GM11168 (cell line): ENCODE data around the gene BTBD9.
"Not testable (repeated sequence)": the region's sequence is repeated elsewhere in the genome, so short reads cannot be mapped to it uniquely, and the experiment has no call there.

ENCODE experiments used
- in situ Hi-C: fragments of 300-500 bp; cut with MboI; formaldehyde crosslinking; loops from one replicate; pipeline ENCODE4 v1.12.0; 2022; ENCODE audit warnings: low sequenced_read_pairs; ENCODE audit not compliant: unreplicated experiment

BTBD9 gene

DNA sequence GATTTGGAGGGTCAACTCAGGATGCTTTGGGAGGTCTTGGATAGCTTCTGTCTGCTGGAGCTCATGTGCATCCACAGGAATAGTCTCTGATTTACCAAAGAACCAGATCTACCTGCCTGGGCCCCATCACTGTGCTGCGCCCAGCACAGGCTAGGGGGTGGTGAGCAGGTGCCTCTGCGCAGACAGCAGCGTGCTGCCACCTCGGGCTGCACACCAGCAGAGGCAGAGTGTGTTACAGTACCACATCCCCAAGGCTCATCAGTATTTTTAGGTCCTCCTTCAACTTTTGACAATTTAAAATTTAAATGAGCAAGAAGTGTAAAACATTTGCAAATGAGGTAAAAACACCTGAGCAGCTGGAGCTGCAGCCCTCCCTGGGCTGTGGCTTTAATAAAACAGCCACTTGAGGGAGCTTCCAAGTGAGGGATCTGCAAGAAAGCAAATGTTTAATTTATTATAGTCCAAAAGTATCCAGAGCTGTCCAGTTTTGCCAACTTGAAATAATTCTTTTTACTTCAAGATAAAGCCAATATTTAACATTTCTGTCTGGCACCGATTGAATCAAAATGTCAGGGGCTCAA is 495.3 kb downstream of the BTBD9 start:
- in situ Hi-C loops, result no loop called here

DNA sequence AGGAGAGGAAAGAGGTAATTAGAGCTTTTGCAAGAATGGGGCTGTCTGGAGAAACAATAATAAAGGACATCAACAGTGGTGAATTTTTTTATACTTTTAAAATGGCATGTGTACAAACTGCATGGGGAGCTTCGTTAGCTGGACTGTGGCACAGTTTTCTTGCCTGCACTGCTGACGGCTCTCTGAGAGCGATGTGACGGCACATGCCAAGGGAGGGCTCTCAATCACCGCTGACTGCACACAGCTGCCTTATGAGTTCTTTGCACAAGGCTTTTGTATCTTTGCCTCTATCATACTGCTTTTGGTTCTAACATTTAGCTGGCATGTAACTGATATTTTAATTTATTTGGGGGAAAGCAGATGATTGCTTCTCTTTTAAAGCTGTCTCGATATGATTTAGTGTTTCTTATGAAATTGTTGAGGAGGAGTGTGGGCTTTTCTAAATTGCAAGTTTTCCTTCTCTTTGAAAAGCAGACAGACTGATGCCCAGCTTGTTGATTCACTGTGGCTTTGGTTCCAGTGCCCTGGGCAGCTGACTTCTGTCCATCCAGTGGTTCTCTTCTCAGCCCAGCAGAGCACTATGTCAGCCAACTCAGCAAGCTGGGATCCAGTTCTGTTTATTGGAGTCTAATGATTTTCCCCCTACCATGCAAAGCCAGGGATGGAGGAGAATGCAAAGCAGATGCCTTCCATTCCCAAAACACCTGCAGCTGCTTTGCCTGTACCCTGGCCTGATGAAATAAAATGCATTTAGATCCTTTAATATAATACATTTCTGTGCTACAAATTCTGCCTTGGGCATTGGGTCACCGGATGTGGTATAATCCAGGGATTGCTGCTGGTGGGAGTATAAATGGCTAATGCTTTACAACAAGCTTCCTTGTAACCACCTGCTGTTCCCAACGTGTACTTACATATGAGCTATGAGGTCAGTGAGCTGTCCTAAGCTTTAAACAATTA is 496.3 kb downstream of the BTBD9 start:
- in situ Hi-C loops, result no loop called here

DNA sequence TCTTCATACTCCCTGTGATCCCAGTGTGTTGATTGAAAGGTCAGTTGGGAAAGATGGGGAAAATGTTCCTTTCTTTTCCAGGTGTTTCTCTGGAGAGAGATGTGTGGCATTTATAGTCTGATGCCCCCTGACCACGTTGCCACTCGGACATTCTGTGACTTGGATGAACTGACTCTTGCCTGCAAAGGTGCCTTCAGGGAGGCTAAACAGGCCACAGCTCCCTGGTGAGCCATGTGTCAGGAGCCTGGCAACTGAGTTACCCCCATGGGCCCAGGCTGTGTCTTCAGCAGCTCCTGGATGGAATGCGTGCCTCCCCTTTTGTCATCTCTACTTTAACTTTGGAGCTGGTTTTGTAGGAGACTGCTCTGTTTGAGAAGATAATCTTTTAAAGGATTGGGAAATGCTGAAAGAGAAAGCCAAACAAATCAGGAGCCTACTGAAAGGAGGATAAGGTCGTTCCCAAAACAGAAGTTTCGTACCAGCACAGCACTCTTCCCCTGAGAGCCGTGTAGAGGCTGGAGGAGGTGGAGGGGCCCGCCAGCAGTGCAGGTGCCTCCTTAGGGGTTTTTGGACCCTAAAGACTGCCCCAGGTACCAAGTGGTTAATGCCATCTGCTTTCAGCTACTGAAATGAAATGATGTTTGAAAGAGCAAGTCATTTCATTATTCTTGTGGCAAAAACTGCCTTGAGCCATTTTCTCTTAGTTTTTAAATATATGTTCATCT is 497.4 kb downstream of the BTBD9 start:
- in situ Hi-C loops, result no loop called here

DNA sequence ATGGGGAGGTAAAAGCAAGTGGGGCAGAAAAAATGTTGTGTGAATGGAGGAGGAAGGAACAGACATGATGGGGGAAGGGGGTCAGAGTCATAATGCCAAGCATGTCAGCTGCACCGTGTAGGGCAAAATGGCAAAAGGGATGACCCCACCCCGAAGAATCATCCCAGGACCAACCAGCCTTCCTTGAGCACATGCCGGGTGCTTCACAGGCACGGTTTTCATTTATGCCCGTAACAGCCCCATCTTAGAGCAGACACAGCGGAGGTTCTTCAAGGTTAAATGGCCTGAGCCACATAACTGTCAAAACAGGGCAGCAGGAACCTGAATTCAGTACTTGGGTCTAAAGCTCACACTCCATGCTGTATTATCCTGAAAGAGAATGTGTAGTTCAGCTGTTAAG is 498.0 kb downstream of the BTBD9 start:
- in situ Hi-C loops, result no loop called here

DNA sequence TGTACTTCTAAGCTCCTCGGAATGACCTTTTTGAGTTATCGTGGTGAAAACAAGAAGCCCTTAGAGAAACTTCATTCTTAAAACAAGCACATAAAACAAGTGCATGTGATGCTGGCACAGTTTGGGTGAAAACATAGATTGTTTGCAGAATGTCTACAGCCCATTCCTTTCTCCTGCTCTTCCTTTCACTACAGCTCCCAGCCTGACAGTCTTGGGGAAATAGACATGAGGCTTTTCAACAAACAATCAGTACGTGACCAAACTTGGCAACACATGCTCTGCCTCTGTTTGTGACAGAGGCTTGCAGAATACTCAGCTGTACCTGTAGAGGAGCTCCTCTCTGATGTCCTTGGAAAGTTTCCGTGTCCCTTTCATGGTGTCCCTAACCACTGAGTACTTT is 498.6 kb downstream of the BTBD9 start:
- in situ Hi-C loops, result no loop called here

DNA sequence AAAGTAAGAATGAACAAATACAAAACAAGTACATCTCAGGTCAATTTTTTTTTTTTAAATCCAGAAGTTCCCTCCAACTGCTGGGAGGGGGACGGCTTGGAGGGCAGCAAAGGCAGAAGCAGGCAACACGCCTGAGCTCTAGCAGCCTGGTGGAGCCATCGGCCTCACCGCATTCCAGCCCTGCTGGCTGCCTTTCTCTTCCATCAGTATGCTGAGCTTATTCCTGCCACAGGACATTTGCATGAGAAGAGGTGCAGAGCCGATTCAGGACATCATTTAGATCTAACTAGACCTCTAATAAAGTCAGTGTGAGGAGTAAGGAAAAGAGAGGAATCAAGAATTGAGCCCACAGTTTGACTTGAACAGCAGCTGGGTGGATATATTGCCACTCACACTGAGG is 501.4 kb downstream of the BTBD9 start:
- in situ Hi-C loops, result no loop called here

DNA sequence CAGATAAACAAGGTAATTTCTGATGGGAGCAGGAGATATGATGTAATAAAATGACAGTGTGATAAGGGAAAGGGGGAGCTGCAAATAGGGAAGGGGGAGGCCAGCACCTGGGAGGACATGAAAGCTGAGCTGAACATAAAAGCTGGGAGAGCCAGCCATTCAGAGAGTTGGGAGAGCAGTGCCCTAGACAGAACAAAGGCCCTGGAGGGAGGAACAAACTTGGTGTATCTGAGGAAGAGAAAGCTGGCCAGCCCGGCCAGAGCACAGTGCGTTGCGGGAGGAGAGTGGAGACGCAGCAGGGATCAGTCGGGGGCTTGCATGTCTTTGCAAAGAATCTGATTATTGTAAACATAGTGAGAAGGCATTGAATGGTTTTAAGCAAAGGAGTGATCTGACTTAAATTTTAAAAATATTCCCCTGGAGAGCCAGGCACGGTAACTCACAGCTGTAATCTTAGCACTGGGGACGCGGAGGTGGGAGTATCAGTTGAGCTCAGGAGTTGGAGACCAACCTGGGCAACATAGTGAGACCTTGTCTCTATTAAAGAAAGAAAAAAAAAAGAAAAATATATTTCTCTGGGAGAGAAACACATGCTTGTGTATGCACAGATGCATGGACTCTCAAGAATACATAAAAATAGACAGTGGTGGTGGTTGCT is 502.0 kb downstream of the BTBD9 start:
- in situ Hi-C loops, result no loop called here

DNA sequence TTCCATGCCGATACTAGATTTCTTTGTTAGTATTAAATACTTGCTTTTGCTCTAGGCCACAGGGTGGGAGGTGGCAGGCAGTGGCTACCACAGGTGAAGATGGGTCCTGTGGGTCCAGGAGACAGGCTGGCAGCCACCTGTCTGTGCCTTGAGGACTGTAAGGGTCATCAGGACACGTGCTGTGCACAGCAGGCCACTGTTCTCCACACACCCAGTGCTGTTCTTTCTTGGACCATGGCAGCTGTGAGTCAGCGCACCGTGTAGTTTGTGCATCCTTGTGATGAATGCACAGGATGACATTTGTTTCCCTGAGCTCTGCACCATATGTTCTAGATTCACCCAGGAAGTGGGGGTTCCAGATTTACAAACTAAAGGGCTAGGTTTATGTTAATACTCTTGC is 503.2 kb downstream of the BTBD9 start:
- in situ Hi-C loops, result no loop called here

DNA sequence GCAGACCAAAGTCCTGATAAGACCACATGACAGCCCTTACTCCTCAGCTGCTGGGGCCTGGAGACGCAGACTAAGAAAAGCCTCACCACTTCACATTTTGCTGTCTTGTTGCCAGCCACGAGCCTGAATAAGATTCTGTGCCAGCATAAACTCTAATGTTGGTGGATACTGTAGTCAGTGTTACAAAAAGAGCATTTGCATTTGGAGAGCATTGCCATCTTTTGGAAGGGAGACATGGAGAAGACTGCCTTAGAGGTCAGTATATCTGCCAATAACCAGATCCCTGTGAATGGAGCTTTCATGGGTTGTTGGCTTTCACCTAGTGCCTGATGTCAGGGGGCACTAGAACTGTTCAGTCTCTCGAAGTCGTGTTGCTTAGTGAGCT is 505.0 kb downstream of the BTBD9 start:
- in situ Hi-C loops, result no loop called here

DNA sequence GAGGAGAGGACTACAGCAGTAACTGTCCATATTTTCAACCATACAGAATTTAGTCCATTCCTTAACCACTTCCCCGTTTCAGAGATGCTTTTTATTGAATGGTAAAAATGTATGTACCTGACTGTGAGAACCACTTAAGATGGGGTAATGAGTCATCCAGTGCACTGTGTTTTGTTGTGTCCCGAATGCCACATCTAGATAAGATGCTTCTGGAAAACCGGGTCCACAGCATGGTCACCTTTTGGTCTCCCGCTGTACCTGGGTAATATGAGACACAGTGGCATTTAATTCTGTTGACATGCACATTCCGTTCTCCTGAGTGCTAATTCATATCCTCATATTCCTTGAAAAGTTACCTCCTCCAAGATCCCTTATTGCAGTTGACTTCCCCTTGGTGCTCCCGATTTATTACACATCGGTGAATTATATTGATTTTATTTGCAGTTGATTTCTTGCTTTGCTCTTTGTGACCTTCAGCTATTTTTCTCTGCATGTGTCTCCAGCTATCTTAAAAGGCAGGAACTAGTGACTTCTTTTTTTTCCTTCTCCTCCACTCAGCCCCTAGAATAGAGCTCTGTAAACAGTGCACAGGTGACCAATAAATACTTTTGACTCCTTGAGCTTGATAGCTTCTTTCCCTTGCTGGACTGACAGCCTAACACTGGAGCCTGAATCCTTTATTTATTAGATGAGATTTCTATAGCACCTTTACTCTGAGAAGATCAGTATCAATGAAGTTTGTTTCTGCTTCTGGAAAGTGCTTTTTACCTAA is 505.6 kb downstream of the BTBD9 start:
- in situ Hi-C loops, result no loop called here

DNA sequence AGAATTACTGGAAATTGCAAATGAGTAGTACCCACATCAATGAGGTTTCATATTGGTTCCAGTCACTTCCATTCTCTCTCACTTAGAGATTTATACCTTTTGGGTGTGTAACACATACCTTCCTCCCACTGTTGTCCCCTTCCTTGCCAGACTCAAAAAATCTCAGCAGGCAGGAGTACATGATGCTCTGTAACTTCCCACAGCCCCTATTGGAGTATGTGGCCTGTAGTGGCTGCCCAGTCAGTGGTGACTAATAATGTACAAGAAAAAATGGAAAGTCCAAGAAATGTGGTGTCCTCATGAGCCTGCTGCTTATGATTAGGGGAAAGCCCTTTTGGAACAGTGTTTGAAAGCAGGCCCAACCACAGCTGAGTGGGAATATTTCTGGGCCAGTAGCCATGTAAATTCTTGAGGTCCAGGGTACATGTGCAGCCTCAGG is 508.2 kb downstream of the BTBD9 start:
- in situ Hi-C loops, result no loop called here

DNA sequence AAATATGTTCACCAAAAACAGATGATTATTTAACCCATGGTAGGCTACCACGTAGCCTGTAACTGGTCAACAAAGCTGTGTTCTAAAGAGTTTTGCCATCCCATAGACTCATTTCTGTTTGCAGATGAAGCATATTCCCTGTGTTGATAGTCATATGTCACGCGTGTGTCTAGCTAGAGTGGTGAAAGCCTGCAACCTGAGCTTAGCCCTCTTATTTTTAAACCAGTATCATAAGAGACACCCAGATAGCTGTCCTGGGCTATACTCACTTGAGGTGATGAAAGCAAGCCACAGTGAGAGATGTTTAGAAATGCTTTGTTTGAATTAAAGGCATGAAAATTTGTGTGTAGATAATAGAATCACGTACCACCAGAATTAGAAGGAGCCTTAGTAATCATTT is 512.4 kb downstream of the BTBD9 start:
- in situ Hi-C loops, result no loop called here

DNA sequence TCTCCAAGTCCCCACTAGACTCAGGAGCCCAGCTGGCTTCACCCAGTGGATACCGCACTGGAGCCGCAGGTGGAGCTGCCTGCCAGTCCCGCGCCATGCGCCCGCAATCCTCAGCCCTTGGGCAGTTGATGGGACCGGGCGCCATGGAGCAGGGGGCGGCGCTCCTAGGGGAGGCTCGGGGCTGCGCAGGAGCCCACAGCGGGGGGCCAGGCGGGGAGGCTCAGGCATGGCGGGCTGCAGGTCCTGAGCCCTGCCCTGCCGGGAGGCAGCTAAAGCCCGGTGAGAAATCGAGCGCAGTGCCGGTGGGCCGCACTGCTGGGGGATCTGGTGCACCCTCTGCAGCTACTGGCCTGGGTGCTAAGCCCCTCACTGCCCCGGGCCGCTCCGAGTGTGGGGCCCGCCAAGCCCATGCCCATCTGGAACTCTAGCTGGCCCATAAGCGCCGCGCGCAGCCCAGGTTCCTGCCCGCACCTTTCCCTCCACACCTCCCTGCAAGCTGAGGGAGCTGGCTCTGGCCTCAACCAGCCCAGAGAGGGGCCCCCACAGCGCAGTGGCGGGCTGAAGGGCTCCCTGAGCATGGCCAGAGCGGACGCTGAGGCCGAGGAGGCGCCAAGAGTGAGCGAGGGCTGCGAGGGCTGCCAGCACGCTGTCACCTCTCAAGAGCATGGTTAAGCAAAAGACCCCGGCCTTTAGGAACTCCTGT is 515.4 kb downstream of the BTBD9 start:
- in situ Hi-C loops, result not testable (repeated sequence)

DNA sequence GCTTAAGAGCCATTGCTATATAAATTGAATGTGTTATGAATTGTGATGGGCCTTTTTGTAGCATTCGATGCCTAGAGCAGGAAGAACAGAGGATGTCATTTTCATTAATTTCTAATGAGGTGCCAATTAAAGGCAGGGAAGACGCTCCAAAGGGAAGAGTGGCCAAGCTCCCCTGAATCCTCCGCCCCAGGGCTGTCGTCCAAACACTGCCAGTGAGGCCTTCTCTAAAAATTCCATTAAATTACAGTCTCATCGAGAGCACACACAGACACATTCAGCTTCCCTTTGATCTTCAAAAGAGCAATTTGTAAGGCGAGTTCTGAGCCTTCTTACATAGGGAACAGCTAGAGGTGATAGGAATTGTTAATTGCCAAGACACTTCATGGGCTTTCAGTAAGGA is 520.2 kb downstream of the BTBD9 start:
- in situ Hi-C loops, result no loop called here

DNA sequence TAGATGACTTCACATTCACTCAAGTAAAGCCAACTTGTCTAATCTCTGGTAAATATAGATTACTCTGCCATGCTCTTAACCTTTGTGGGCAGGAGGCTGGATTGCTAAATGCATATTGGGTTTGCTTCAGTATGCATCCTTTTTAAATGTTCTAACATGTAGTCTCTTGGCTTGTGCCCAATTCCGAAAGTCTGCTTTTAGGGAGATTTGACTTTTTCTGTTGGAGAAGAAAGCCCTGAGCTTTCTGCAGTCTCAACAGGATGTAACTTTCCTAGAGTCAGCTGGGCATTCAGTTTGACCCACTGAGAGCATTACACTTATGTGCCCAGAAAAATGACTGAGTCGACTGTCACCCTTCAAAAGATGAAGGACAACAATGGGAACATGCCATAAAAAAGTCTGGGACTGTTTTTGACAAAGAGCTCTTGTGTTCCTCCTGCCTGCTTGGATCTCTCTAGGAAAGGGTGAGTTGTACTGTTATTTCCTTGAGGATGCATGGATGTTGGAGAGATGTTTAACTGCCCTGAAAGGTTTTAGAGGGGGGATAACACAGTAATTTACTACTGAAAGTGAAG is 520.9 kb downstream of the BTBD9 start:
- in situ Hi-C loops, result no loop called here
